ENCODE measurements around the gene ENAM. TPM values are rescaled to one million over a fixed set of nuclear protein-coding genes. Genes with fewer than 3 reads are reported as not detected.

Gene ENAM
- total RNA-seq, 1 experiment from 2014 or later: 0.26 TPM

- Mint-ChIP-seq H3K9me3 (ENCODE audit: low read depth, unreplicated experiment) (no peaks in the 10 kb centered on the region), H3K36me3 (ENCODE audit: insufficient read depth, unreplicated experiment) (no peaks in the 10 kb centered on the region), H3K27me3 (ENCODE audit: unreplicated experiment) (no peaks in the 10 kb centered on the region), H3K4me3 (ENCODE audit: low read depth, unreplicated experiment) (no peak overlapping the region), H3K27ac (ENCODE audit: unreplicated experiment) (no peak overlapping the region), H3K4me1 (ENCODE audit: low read depth, unreplicated experiment) (no peaks in the 10 kb centered on the region)
- intact Hi-C loops (cut with micrococcal nuclease; ENCODE audit: unreplicated experiment): no loop called here
- TF ChIP-seq CTCF (IDR thresholded peaks at IDR 0.05; ENCODE audit: unreplicated experiment): no peak
- no TSS peak for BruUV-seq (replicated peaks)
- no peak for DNase-seq
- CTCF ChIA-PET: no interaction called here
Measured at GRCh38 chr4:70606459-70606858, 22.1 kb upstream of the ENAM start.

GRCh38 chr4:70607334-70607853 is 21.1 kb upstream of the ENAM start:
- Mint-ChIP-seq H3K9me3 (ENCODE audit: low read depth, unreplicated experiment) (no peaks in the 10 kb centered on the region), H3K4me1 (ENCODE audit: low read depth, unreplicated experiment) (no peaks in the 10 kb centered on the region), H3K36me3 (ENCODE audit: insufficient read depth, unreplicated experiment) (no peaks in the 10 kb centered on the region), H3K27me3 (ENCODE audit: unreplicated experiment) (no peaks in the 10 kb centered on the region), H3K4me3 (ENCODE audit: low read depth, unreplicated experiment) (no peak overlapping the region), H3K27ac (ENCODE audit: unreplicated experiment) (no peak overlapping the region)
- intact Hi-C loops (cut with micrococcal nuclease; ENCODE audit: unreplicated experiment): no loop called here
- no peak for TF ChIP-seq CTCF (IDR thresholded peaks at IDR 0.05; ENCODE audit: unreplicated experiment)
- CTCF ChIA-PET: interaction anchor here (0.5 kb wide), 1 partner anchor 267 kb away, joined by 3 read pairs; no protein-coding TSS in a partner anchor
- BruUV-seq (replicated peaks): no TSS peak
- DNase-seq: no peak

GRCh38 chr4:70608324-70608723 is 20.2 kb upstream of the ENAM start:
- intact Hi-C loops (cut with micrococcal nuclease; ENCODE audit: unreplicated experiment): no loop called here
- H3K27me3 Mint-ChIP-seq (ENCODE audit: unreplicated experiment): no peaks in the 10 kb centered on the region
- no peaks in the 10 kb centered on the region for H3K36me3 Mint-ChIP-seq (ENCODE audit: insufficient read depth, unreplicated experiment)
- H3K4me3 Mint-ChIP-seq (ENCODE audit: low read depth, unreplicated experiment): no peak overlapping the region
- H3K27ac Mint-ChIP-seq (ENCODE audit: unreplicated experiment): no peak overlapping the region
- BruUV-seq (replicated peaks): no TSS peak
- TF ChIP-seq CTCF (IDR thresholded peaks at IDR 0.05; ENCODE audit: unreplicated experiment): no peak
- H3K4me1 Mint-ChIP-seq (ENCODE audit: low read depth, unreplicated experiment): no peaks in the 10 kb centered on the region
- CTCF ChIA-PET: no interaction called here
- no peak for DNase-seq
- H3K9me3 Mint-ChIP-seq (ENCODE audit: low read depth, unreplicated experiment): no peaks in the 10 kb centered on the region

- no peak overlapping the region for H3K27ac Mint-ChIP-seq (ENCODE audit: unreplicated experiment)
- no peaks in the 10 kb centered on the region for H3K36me3 Mint-ChIP-seq (ENCODE audit: insufficient read depth, unreplicated experiment)
- no peak for DNase-seq
- no peaks in the 10 kb centered on the region for H3K9me3 Mint-ChIP-seq (ENCODE audit: low read depth, unreplicated experiment)
- peaks cover 17% of the 10 kb centered on the region for H3K4me1 Mint-ChIP-seq (ENCODE audit: low read depth, unreplicated experiment)
- no peaks in the 10 kb centered on the region for H3K27me3 Mint-ChIP-seq (ENCODE audit: unreplicated experiment)
- BruUV-seq (replicated peaks): no TSS peak
- no peak for TF ChIP-seq CTCF (IDR thresholded peaks at IDR 0.05; ENCODE audit: unreplicated experiment)
- H3K4me3 Mint-ChIP-seq (ENCODE audit: low read depth, unreplicated experiment): no peak overlapping the region
- CTCF ChIA-PET: interaction anchor here (1.3 kb wide), 1 partner anchor 11 kb away, joined by 3 read pairs; no protein-coding TSS in a partner anchor
- intact Hi-C loops (cut with micrococcal nuclease; ENCODE audit: unreplicated experiment): no loop called here
Measured at GRCh38 chr4:70613306-70614183, 15.0 kb upstream of the ENAM start.

Measured in Calu3 (cell line).